Astrocyte (in vitro differentiated cells and primary cell): ENCODE measurements around the gene FOXJ1. TPM values are rescaled to one million over a fixed set of nuclear protein-coding genes. Genes with fewer than 3 reads are reported as not detected.

ENCODE experiments used
- DNase-seq: peaks from one replicate; pipeline ENCODE4 v3.0.0-alpha.2; 2010; ENCODE audit warnings: low read depth
- FAIRE-seq: peaks from 2 replicates; lab custom pipeline; 2011; peaks lifted over from hg19 to GRCh38; lab: Jason Lieb, UNC
- H2AFZ ChIP-seq: 2 replicates; pipeline ENCODE4 v1.6.0; 2012; ENCODE audit warnings: low read depth, low read length, inconsistent platforms
- H3K27ac ChIP-seq: 2 replicates; pipeline ENCODE4 v1.5.1; 2011; ENCODE audit warnings: low read depth, low read length, inconsistent platforms
- H3K27me3 ChIP-seq: 2 replicates; pipeline ENCODE4 v1.6.0; 2011; ENCODE audit warnings: low read length, inconsistent platforms; ENCODE audit not compliant: insufficient read depth
- H3K36me3 ChIP-seq: 2 replicates; pipeline ENCODE4 v1.5.1; 2011; ENCODE audit warnings: low read length, inconsistent platforms; ENCODE audit not compliant: insufficient read depth
- H3K4me1 ChIP-seq: 2 replicates; pipeline ENCODE4 v1.5.1; 2011; ENCODE audit warnings: low read length, inconsistent platforms; ENCODE audit not compliant: insufficient read depth
- H3K4me2 ChIP-seq: 2 replicates; pipeline ENCODE4 v1.6.0; 2012; ENCODE audit warnings: low read length, inconsistent platforms
- H3K4me3 ChIP-seq: 2 replicates; pipeline ENCODE4 v1.5.1; 2011; ENCODE audit warnings: low read depth, mild to moderate bottlenecking, low read length, inconsistent platforms; ENCODE audit not compliant: insufficient read depth
- H3K79me2 ChIP-seq: 2 replicates; pipeline ENCODE4 v1.6.0; 2012; ENCODE audit warnings: mild to moderate bottlenecking, low read length, inconsistent platforms; ENCODE audit not compliant: insufficient read depth
- H3K9ac ChIP-seq: 2 replicates; pipeline ENCODE4 v1.6.0; 2012; ENCODE audit warnings: mild to moderate bottlenecking, low read length, inconsistent platforms
- H3K9me3 ChIP-seq: 2 replicates; pipeline ENCODE4 v1.5.1; 2012; ENCODE audit warnings: low read depth, mild to moderate bottlenecking, low read length, inconsistent platforms; ENCODE audit not compliant: insufficient read depth
- H4K20me1 ChIP-seq: 2 replicates; pipeline ENCODE4 v1.6.0; 2012; ENCODE audit warnings: low read length, inconsistent platforms; ENCODE audit not compliant: insufficient read depth
- H3K27ac Mint-ChIP-seq: one replicate; pipeline ENCODE4 v1.8.0; 2021; ENCODE audit warnings: mild to moderate bottlenecking, mixed read lengths; ENCODE audit not compliant: unreplicated experiment
- H3K27me3 Mint-ChIP-seq: one replicate; pipeline ENCODE4 v1.8.0; 2021; ENCODE audit warnings: low read depth, mixed read lengths; ENCODE audit not compliant: unreplicated experiment
- H3K36me3 Mint-ChIP-seq: one replicate; pipeline ENCODE4 v1.8.0; 2021; ENCODE audit warnings: low read depth, mixed read lengths; ENCODE audit not compliant: unreplicated experiment
- H3K4me1 Mint-ChIP-seq: one replicate; pipeline ENCODE4 v1.8.0; 2021; ENCODE audit warnings: low read depth, mixed read lengths; ENCODE audit not compliant: unreplicated experiment
- H3K4me3 Mint-ChIP-seq: one replicate; pipeline ENCODE4 v1.8.0; 2021; ENCODE audit warnings: mild to moderate bottlenecking, moderate library complexity, mixed read lengths; ENCODE audit not compliant: unreplicated experiment
- H3K9me3 Mint-ChIP-seq: one replicate; pipeline ENCODE4 v1.8.0; 2021; ENCODE audit warnings: mild to moderate bottlenecking, mixed read lengths; ENCODE audit not compliant: unreplicated experiment
- CTCF ChIP-seq: IDR thresholded peaks from 2 replicates; pipeline ENCODE4 v1.5.1; 2011; ENCODE audit warnings: low read depth, mild to moderate bottlenecking, inconsistent platforms, low read length, moderate library complexity; ENCODE audit not compliant: insufficient read depth
- EZH2 ChIP-seq: IDR thresholded peaks from 2 replicates; pipeline ENCODE4 v1.6.1; 2012; ENCODE audit warnings: mild to moderate bottlenecking, low read length, inconsistent platforms; ENCODE audit not compliant: insufficient read depth
- total RNA-seq: library from RNA; stranded (reverse); gene quantifications from 2 replicates; pipeline ENCODE4 v1.2.1, GENCODE V29; 2021

Gene FOXJ1
- total RNA-seq, 1 donor from 2014 or later: 0.48 TPM

- H3K27me3 Mint-ChIP-seq: peaks cover 16% of the 10 kb centered on the region
- Histone ChIP-seq H3K9ac (no peak overlapping the region), H3K79me2 (no peaks in the 10 kb centered on the region), H3K4me2 (no peak overlapping the region), H3K36me3 (no peaks in the 10 kb centered on the region), H3K4me1 (no peaks in the 10 kb centered on the region), H2AFZ (no peak overlapping the region), H3K4me3 (no peak overlapping the region), H3K9me3 (no peaks in the 10 kb centered on the region), H3K27ac (no peak overlapping the region), H3K27me3 (no peaks in the 10 kb centered on the region), H4K20me1 (no peaks in the 10 kb centered on the region)
- no peaks in the 10 kb centered on the region for H3K9me3 Mint-ChIP-seq
- no peak overlapping the region for H3K4me3 Mint-ChIP-seq
- no peak for TF ChIP-seq CTCF
- TF ChIP-seq EZH2: no peak
- FAIRE-seq: no peak
- no peak overlapping the region for H3K27ac Mint-ChIP-seq
- no peak for DNase-seq
- H3K4me1 Mint-ChIP-seq: peaks cover 3% of the 10 kb centered on the region
- no peaks in the 10 kb centered on the region for H3K36me3 Mint-ChIP-seq
These were observed 22.9 kb upstream of the FOXJ1 start for GRCh38 chr17:76163919-76164318.

- no peaks in the 10 kb centered on the region for H3K27me3 ChIP-seq
- H3K79me2 ChIP-seq: no peaks in the 10 kb centered on the region
- H3K4me1 ChIP-seq: no peaks in the 10 kb centered on the region
- no peak overlapping the region for H3K9ac ChIP-seq
- H4K20me1 ChIP-seq: no peaks in the 10 kb centered on the region
- H3K4me2 ChIP-seq: no peak overlapping the region
- no peaks in the 10 kb centered on the region for H3K9me3 ChIP-seq
- H3K9me3 Mint-ChIP-seq: no peaks in the 10 kb centered on the region
- DNase-seq (no peak), FAIRE-seq (no peak)
- no peak overlapping the region for H3K27ac ChIP-seq
- H3K36me3 Mint-ChIP-seq: no peaks in the 10 kb centered on the region
- no peaks in the 10 kb centered on the region for H3K36me3 ChIP-seq
- TF ChIP-seq EZH2 (no peak), CTCF (no peak)
- H3K27ac Mint-ChIP-seq: no peak overlapping the region
- peaks cover 31% of the 10 kb centered on the region for H3K27me3 Mint-ChIP-seq
- peaks cover 3% of the 10 kb centered on the region for H3K4me1 Mint-ChIP-seq
- H2AFZ ChIP-seq: no peak overlapping the region
- H3K4me3 ChIP-seq: no peak overlapping the region
- no peak overlapping the region for H3K4me3 Mint-ChIP-seq
These were observed 20.7 kb upstream of the FOXJ1 start for GRCh38 chr17:76161619-76162266.

GRCh38 chr17:76160896-76161528 lies 20.0 kb upstream of the FOXJ1 start:
- FAIRE-seq (no peak), DNase-seq (no peak)
- no peaks in the 10 kb centered on the region for H3K79me2 ChIP-seq
- H3K9ac ChIP-seq: no peak overlapping the region
- no peaks in the 10 kb centered on the region for H3K36me3 ChIP-seq
- no peaks in the 10 kb centered on the region for H3K4me1 ChIP-seq
- TF ChIP-seq CTCF (no peak), EZH2 (no peak)
- H3K27ac ChIP-seq: no peak overlapping the region
- H3K4me3 Mint-ChIP-seq: no peak overlapping the region
- no peak overlapping the region for H3K4me3 ChIP-seq
- H3K9me3 ChIP-seq: no peaks in the 10 kb centered on the region
- H4K20me1 ChIP-seq: no peaks in the 10 kb centered on the region
- H3K27me3 Mint-ChIP-seq: peaks cover 36% of the 10 kb centered on the region
- peaks cover 2% of the 10 kb centered on the region for H3K36me3 Mint-ChIP-seq
- no peaks in the 10 kb centered on the region for H3K27me3 ChIP-seq
- H2AFZ ChIP-seq: no peak overlapping the region
- H3K4me2 ChIP-seq: no peak overlapping the region
- no peak overlapping the region for H3K27ac Mint-ChIP-seq
- peaks cover 3% of the 10 kb centered on the region for H3K4me1 Mint-ChIP-seq
- H3K9me3 Mint-ChIP-seq: no peaks in the 10 kb centered on the region
